GM18873 (cell line): ENCODE measurements around the gene KCNIP1.
A peak's percentile ranks its signal among the peaks of the same experiment; 100 is the strongest.
"Not testable (repeated sequence)": the region's sequence is repeated elsewhere in the genome, so short reads cannot be mapped to it uniquely, and the experiment has no call there.

ENCODE experiments used
- ATAC-seq: cut with Tn5 transposase; IDR thresholded peaks from one replicate; pipeline ENCODE4 v1.9.1; 2021; ENCODE audit warnings: mild to moderate bottlenecking, moderate library complexity, moderate number of reproducible peaks; ENCODE audit not compliant: unreplicated experiment, low FRiP score

Gene KCNIP1

GRCh38 chr5:170740551-170741205, 236.9 kb downstream of the KCNIP1 start:
- ATAC-seq, result no peak

- no peak for ATAC-seq
These were observed 238.0 kb downstream of the KCNIP1 start for GRCh38 chr5:170741801-170742200.

DNA sequence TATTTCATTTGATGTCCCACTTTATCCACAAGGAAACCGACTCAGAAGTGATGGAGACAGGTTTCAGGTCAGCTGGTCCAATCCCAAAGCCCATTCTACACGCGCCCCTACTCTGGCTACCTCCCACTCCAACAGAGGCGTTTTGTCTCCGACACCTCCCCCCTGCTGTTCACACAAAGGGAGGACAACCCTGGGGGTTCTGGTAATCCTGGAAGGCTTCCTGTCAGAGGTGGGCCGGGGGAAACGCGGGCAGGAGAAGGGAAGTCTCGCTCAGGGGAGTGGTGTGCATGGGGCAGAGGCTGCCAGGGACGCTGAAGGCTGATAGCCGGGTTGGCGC, 240.0 kb downstream of the KCNIP1 start:
- no peak for ATAC-seq

GRCh38 chr5:170745481-170746071, 241.8 kb downstream of the KCNIP1 start:
- ATAC-seq, result no peak

DNA sequence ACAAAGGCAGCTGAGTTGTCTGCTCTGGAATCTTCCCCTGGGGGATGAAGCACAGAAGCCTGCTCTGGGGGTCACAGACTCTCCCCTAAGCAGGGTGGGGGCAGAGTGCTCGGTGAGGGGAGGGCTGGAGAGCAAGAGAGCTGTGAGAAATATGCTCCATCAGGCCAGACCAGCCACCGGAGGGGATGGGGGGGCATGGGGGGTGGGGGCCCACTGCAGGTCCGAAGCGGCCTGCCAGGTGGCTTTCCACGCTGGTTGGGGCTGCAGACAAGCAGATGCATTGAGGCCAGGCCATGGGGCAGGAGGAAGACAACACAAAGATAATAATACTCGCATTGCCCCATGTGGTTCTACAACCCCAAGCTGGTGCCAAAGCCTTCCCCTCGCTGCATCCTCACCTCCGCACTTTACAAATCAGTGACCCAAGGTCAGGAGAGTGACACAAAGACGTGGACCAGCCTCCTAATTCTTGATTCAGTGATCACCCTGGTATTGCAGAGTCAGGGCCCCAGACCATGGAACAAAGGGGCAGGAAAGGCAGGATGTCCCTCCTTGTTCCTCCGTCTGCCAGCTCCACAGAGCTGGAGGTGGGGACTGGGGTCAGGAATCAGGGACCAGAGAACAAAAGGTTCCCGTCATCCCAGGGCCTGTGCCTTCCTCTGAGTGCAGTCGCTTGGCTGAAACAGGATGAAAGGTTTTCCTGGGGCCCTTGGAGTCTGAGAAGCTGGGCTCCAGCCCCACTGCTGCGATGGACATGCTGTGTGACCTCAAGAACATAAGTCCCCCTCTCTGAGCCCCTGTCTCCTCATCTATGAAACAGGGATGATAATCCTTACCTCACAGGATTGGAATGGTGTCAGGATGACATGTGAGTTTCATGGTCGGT, 242.5 kb downstream of the KCNIP1 start:
- ATAC-seq, result no peak

- no peak for ATAC-seq
These were observed 243.1 kb downstream of the KCNIP1 start for GRCh38 chr5:170746961-170747340.

- ATAC-seq, result no peak
These were observed 243.5 kb downstream of the KCNIP1 start for GRCh38 chr5:170747357-170747756.

DNA sequence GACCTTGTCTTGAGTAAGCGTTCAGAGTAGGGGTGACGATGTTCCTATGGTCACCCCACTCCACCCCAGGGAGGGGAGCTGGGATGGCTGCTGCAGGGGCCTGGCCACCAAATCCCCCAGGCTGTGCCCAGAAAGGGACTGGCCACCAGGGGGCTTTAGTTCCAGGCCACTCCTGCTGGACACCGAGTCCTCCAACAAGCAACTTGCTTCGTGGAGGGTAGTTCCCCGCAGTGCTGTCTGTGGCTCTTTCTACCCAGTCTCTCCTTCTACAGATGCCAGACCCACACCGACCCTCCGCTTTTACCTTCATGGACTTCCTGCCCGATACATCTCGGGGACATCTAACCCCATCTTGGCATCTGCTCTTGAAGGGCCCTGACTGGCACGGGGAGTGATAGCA, 244.0 kb downstream of the KCNIP1 start:
- no peak for ATAC-seq

- ATAC-seq, result no peak
These were observed 245.2 kb downstream of the KCNIP1 start for GRCh38 chr5:170748951-170749471.

GRCh38 chr5:170749911-170750431, 246.2 kb downstream of the KCNIP1 start:
- no peak for ATAC-seq

DNA sequence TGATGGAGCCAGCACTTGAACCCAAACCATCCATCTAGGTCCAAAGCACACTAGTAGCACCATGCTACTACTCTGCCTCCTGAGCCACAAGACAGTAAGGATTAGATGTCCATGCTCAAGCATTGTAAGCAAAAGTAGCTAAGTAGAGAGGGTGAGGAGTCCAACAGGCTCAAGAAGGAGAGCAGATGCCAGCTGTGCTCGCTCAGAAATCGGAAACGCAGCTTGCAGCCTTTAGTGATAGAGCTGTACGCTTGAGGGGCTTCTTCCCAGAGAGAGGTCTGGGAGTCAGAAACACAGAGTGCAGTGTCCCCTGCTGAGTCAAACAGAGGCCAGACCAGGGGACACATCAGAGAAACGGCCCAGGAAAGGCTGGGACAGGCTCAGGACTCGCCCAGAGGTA, 247.0 kb downstream of the KCNIP1 start:
- no peak for ATAC-seq

DNA sequence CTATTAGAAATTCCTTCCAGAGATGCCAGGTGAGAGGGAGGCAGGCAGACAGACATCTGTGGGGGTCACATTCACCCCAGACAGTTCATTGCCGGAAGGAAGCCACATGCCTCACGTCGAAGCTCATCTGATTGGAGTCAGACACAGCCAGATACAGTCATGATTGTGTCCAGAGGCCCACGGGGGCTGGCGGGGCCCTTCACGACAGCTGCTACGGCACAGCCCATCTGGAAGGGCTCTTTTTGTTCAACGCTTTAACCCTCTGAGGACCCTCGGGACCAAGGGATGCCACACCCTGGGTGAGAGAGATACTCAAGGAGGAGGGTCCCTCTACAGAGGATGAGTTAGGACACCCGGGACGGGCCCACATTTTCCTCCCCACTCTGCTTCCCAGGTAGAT, 247.8 kb downstream of the KCNIP1 start:
- ATAC-seq, result no peak

GRCh38 chr5:170752257-170753215, 248.7 kb downstream of the KCNIP1 start:
- ATAC-seq, result no peak

DNA sequence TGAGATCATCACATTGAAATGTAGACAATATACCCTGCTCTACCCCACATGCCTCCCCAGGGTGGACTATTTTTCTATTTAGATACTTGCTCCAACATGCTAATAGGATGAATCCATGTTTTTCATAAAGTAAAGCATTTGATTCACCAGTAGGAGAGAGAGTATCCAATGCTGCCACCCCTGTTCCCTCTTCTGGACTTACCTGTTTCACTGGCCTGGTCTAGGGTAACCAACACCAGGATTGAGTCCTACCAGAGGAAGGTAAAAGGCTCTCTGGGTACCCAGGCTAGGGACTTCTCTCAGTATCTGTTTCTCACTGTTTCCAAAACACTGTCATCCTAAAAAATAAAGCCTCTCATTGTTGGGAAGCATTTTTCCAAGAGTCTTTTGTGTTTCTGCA, 249.5 kb downstream of the KCNIP1 start:
- ATAC-seq, result no peak

DNA sequence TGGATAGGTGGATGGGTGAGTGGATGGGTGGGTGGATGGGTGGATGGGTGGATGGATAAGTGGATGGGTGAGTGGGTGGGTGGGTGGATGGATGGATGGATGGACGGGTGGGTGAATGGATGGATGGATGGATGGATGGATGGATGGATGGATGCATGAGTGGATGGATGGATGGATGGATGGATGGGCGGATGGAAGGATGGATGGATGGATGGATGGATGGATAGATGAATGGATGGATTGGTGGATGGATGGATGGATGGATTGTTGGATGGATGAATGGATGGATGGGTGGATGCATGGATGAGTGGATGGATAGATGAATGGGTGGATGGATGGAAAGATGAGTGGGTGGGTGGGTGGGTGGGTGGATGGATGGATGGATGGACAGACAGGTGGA, 250.7 kb downstream of the KCNIP1 start:
- not testable (repeated sequence) for ATAC-seq

DNA sequence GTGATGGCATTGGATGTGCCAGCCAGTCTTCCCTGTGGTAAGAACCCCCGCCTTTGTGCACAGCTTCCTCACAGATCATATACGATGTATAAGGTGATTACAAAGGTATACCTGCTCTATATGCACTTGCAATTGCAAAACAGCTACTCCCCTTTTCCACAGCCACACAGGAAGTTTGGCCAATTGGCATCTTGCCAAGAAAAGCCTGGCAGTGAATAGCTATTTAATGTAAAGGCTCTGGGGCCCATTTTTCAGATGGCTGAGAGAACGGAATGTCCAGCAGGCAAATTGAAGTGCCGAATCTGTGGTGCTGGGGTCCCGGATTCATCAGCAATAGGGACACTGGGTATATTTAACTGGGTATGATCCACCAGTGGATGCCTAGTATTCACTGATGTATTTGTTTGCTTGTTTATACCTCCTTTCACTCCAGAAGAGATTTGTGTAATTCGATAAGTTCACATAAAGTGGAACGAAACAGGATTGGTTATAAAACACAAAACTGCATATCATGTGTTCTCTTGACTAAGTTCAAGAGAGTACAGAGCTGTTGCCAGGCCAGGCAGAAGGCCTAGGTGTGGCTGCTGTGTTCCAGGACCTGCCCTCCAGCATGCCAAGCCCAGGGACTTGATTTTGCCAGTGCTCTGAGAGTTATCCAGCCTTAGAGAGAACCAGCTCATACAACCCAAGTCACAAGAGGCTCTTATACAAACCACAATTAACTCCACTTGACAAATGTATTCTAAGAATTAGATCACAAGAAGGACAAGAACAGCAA, 252.0 kb downstream of the KCNIP1 start:
- ATAC-seq, result no peak

- no peak for ATAC-seq
These were observed 252.9 kb downstream of the KCNIP1 start for GRCh38 chr5:170756691-170757090.

DNA sequence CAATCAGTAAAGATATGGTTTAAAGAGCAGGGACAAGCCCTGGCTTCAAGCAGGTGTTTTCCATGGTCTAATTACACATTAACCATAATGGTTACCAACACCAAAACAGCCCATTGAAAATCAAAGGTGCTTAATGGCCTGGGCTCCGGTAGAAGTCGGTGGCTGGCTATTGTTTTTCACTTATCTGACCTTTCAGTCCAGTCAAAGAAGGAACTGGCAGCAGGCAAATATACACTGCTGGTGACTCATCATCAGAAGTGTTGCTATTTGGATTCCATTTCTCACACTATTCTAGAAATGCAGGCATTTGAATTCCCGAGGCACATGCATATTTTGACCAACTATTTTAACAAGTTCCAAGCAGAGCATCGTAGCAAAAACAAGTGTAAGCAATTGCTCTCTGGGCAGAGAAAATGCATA, 253.4 kb downstream of the KCNIP1 start:
- ATAC-seq, result peak; percentile 87

DNA sequence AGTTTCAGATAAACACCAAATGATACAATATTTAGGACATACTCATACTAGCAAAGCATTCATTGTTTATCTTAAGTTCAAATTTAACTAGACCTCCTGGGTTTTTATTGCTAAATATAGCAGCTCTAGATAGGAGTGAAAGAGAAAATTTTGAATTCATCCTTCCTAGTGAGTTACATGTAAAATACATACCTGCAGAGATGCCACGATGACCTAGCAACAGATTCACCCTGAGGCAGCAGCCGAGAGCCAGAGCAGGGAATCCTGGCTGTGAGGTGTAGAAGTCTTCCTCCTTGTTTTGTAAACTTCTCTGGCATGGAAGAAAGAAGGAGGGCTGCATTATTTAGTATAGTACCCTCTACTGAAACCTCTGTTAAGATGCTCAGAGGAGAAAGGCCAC, 253.8 kb downstream of the KCNIP1 start:
- no peak for ATAC-seq
